ENCODE results near the gene TIMM50. TPM values are rescaled to one million over a fixed set of nuclear protein-coding genes. Genes with fewer than 3 reads are reported as not detected.
"Not testable (repeated sequence)": the region's sequence is repeated elsewhere in the genome, so short reads cannot be mapped to it uniquely, and the experiment has no call there.

The TIMM50 gene
- total and polyA plus RNA-seq, 7 experiments from 2014 or later, result 43.5 to 70.0 (median 50.0) TPM

DNA sequence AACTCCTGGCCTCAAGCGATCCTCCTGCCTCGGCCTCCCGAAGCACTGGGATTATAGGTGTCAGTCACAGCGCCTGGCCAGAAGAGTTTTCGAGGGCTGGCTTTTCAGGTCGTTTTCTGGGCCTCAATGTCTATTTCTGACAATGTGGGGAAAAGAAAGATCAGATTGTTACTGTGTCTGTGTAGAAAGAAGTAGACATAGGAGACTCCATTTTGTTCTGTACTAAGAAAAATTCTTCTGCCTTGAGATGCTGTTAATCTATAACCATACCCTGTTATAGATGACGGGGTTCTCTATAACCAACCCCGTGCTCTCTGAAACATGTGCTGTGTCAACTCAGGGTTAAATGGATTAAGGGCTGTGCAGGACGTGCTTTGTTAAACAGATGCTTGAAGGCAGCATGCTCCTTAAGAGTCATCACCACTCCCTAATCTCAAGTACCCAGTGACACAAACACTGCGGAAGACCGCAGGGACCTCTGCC, 1.3 kb upstream of the TIMM50 start:
- peak overlapping the region in 8 of 10 donors; percentile 90 to 97 (median 92) for H3K4me3 Mint-ChIP-seq
- H3K27me3 ChIP-seq (ENCODE audit: control insufficient read depth in 2 of 2, insufficient read depth in 2 of 2, low read length in 2 of 2); H3K9me3 Mint-ChIP-seq; ATAC-seq; POLR2A ChIA-PET; H3K27ac ChIP-seq (ENCODE audit: low read depth, low read length); CTCF ChIA-PET; H3K4me3 ChIP-seq (ENCODE audit: low read length); H3K27me3 Mint-ChIP-seq; intact Hi-C loops (cut with micrococcal nuclease); DNase-seq; H3K9me3 ChIP-seq (ENCODE audit: control insufficient read depth in 2 of 3, low read length in 3 of 3): not testable (repeated sequence)
- H3K4me1 ChIP-seq (ENCODE audit: control insufficient read depth in 2 of 2, insufficient read depth in 2 of 2, low read length in 2 of 2), result peaks cover 10 to 11% of the 10 kb centered on the region in 2 donors
- H3K36me3 Mint-ChIP-seq, result peaks cover 0 to 16% (median 10%) of the 10 kb centered on the region in 5 donors
- H3K36me3 ChIP-seq (ENCODE audit: control insufficient read depth in 2 of 3, insufficient read depth in 3 of 3, low read length in 3 of 3), result peaks cover 6 to 35% (median 6%) of the 10 kb centered on the region in 3 experiments
- H3K27ac Mint-ChIP-seq, result peak overlapping the region in 6 of 9 donors; percentile 15 to 97 (median 89)
- peaks cover 17 to 32% (median 25%) of the 10 kb centered on the region in 7 donors for H3K4me1 Mint-ChIP-seq

DNA sequence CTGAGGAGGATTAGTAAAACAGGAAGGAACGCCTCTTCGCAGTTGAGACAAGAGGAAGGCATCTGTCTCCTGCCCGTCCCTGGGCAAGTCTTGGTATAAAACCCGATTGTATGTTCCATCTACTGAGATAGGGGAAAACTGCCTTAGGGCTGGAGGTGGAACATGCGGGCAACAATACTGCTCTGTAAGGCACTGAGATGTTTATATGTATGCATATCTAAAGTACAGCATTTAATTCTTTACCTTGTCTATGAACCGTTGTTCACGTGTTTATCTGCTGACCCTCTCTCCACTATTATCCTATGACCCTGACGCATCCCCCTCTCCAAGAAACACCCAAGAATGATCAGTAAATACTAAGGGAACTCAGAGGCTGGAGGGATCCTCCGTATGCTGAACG, 722 bp upstream of the TIMM50 start:
- peaks cover 0 to 11% (median 6%) of the 10 kb centered on the region in 5 donors for H3K36me3 Mint-ChIP-seq
- no peaks in the 10 kb centered on the region for H3K27me3 Mint-ChIP-seq
- H3K27me3 ChIP-seq (ENCODE audit: control insufficient read depth in 2 of 2, insufficient read depth in 2 of 2, low read length in 2 of 2), result no peaks in the 10 kb centered on the region
- POLR2A ChIA-PET, result interaction anchor here (0.8 to 1.2 kb wide), 6 partner anchors 8 to 89 kb away, joined by 3 to 5 read pairs (median 4); partner anchors contain the start of genes MED29, PAF1, PLEKHG2 and RPS16
- peak overlapping the region; percentile 15 to 97 (median 92) for H3K27ac Mint-ChIP-seq
- ATAC-seq, result no peak
- H3K4me1 ChIP-seq (ENCODE audit: control insufficient read depth in 2 of 2, insufficient read depth in 2 of 2, low read length in 2 of 2), result peaks cover 10 to 11% of the 10 kb centered on the region in 2 donors
- peak overlapping the region; percentile 74 for H3K4me3 ChIP-seq (ENCODE audit: low read length)
- peak overlapping the region; percentile 86 for H3K27ac ChIP-seq (ENCODE audit: low read depth, low read length)
- peaks cover under 1 to 31% (median under 1%) of the 10 kb centered on the region in 3 experiments for H3K36me3 ChIP-seq (ENCODE audit: control insufficient read depth in 2 of 3, insufficient read depth in 3 of 3, low read length in 3 of 3)
- no peaks in the 10 kb centered on the region for H3K9me3 ChIP-seq (ENCODE audit: control insufficient read depth in 2 of 3, low read length in 3 of 3)
- intact Hi-C loops (cut with micrococcal nuclease), result loop anchor here (1.0 to 2.0 kb wide), 6 partner anchors 19 to 353 kb away; partner anchors contain the start of genes EID2B (in 2 of the 2), SUPT5H (in 2 of the 2), DLL3 (in 1 of the 2) and MED29 (in 1 of the 2)
- DNase-seq, result no peak
- CTCF ChIA-PET, result no interaction called here
- H3K4me3 Mint-ChIP-seq, result peak overlapping the region; percentile 86 to 97 (median 92)
- H3K4me1 Mint-ChIP-seq, result peaks cover 17 to 32% (median 25%) of the 10 kb centered on the region in 7 donors
- H3K9me3 Mint-ChIP-seq, result peaks cover 0 to 1% (median 0%) of the 10 kb centered on the region in 11 donors

DNA sequence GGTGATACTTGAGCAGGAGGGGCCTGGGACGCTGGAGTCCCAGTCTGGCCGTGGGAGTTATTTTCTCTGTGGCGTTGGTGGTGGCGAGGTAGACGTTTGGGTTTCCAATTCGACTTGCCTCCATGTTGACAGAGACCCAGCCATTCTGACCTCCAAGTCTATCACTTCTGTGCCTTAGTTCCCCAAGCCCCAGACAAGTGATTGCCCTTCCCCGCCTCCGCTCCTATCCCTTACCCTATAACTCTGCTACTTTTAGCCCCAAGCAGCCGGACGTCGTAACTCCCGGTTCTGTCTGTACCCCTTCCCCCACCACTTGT, 549 bp downstream of the TIMM50 start:
- H3K9me3 Mint-ChIP-seq, result no peaks in the 10 kb centered on the region
- ChIA-PET CTCF (no interaction called here), POLR2A (interaction anchor here (0.6 to 1.2 kb wide), 6 partner anchors 10 to 240 kb away, joined by 3 to 5 read pairs (median 4); partner anchors contain the start of genes MED29, PAF1 and SUPT5H)
- H3K36me3 Mint-ChIP-seq, result peaks cover 0 to 17% (median 6%) of the 10 kb centered on the region in 5 donors
- no peaks in the 10 kb centered on the region for H3K27me3 ChIP-seq (ENCODE audit: control insufficient read depth in 2 of 2, insufficient read depth in 2 of 2, low read length in 2 of 2)
- H3K4me1 ChIP-seq (ENCODE audit: control insufficient read depth in 2 of 2, insufficient read depth in 2 of 2, low read length in 2 of 2), result peaks cover 10 to 11% of the 10 kb centered on the region in 2 donors
- H3K27me3 Mint-ChIP-seq, result no peaks in the 10 kb centered on the region
- DNase-seq (no peak), ATAC-seq (no peak)
- no peaks in the 10 kb centered on the region for H3K9me3 ChIP-seq (ENCODE audit: control insufficient read depth in 2 of 3, low read length in 3 of 3)
- H3K36me3 ChIP-seq (ENCODE audit: control insufficient read depth in 2 of 3, insufficient read depth in 3 of 3, low read length in 3 of 3), result peaks cover 0 to 32% (median 8%) of the 10 kb centered on the region in 3 experiments
- peak overlapping the region; percentile 74 for H3K4me3 ChIP-seq (ENCODE audit: low read length)
- intact Hi-C loops (cut with micrococcal nuclease), result loop anchor here (2.0 kb wide), 2 partner anchors 18 to 68 kb away; partner anchors contain the start of genes DLL3 (in 1 of the 2) and PLEKHG2 (in 1 of the 2)
- peak overlapping the region; percentile 86 to 97 (median 92) for H3K4me3 Mint-ChIP-seq
- H3K27ac Mint-ChIP-seq, result peak overlapping the region; percentile 80 to 97 (median 93)
- peaks cover 12 to 32% (median 25%) of the 10 kb centered on the region in 7 donors for H3K4me1 Mint-ChIP-seq
- H3K27ac ChIP-seq (ENCODE audit: low read depth, low read length), result peak overlapping the region; percentile 86

DNA sequence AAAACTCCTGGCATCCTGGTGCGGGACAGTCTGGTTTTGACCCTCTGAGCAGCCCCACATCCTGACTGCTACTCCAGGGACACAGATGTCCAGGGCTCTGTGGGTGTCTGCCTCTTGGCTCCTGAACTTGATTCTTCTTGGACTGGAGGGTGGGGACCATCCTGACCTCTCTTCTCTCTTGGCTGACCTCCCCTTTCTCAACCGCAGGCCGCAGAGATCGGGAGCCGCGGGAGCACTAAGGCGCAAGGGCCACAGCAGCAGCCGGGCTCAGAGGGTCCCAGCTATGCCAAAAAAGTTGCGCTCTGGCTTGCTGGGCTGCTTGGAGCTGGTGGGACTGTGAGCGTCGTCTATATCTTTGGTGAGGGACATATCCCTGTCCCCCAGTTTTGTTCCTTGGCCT, 1.0 kb downstream of the TIMM50 start:
- Mint-ChIP-seq H3K36me3 (peaks cover 0 to 18% (median 5%) of the 10 kb centered on the region in 5 donors), H3K27me3 (no peaks in the 10 kb centered on the region), H3K9me3 (no peaks in the 10 kb centered on the region), H3K27ac (peak overlapping the region; percentile 80 to 97 (median 93)), H3K4me3 (peak overlapping the region; percentile 86 to 97 (median 92)), H3K4me1 (peaks cover 12 to 32% (median 25%) of the 10 kb centered on the region in 7 donors)
- Histone ChIP-seq H3K4me3 (ENCODE audit: low read length) (peak overlapping the region; percentile 74), H3K27me3 (ENCODE audit: control insufficient read depth in 2 of 2, insufficient read depth in 2 of 2, low read length in 2 of 2) (no peaks in the 10 kb centered on the region), H3K36me3 (ENCODE audit: control insufficient read depth in 2 of 3, insufficient read depth in 3 of 3, low read length in 3 of 3) (peaks cover 0 to 32% (median 8%) of the 10 kb centered on the region in 3 experiments), H3K27ac (ENCODE audit: low read depth, low read length) (peak overlapping the region; percentile 86), H3K9me3 (ENCODE audit: control insufficient read depth in 2 of 3, low read length in 3 of 3) (no peaks in the 10 kb centered on the region), H3K4me1 (ENCODE audit: control insufficient read depth in 2 of 2, insufficient read depth in 2 of 2, low read length in 2 of 2) (peaks cover 10 to 11% of the 10 kb centered on the region in 2 donors)
- intact Hi-C loops (cut with micrococcal nuclease), result loop anchor here (2.0 kb wide), 2 partner anchors 17 to 69 kb away; partner anchors contain the start of genes DLL3 (in 1 of the 2) and PLEKHG2 (in 1 of the 2)
- DNase-seq, result no peak
- POLR2A ChIA-PET, result interaction anchor here (0.6 to 1.2 kb wide), 3 partner anchors 24 to 37 kb away, joined by 3 to 4 read pairs (median 4); partner anchors contain the start of gene SUPT5H
- CTCF ChIA-PET, result no interaction called here
- no peak for ATAC-seq

DNA sequence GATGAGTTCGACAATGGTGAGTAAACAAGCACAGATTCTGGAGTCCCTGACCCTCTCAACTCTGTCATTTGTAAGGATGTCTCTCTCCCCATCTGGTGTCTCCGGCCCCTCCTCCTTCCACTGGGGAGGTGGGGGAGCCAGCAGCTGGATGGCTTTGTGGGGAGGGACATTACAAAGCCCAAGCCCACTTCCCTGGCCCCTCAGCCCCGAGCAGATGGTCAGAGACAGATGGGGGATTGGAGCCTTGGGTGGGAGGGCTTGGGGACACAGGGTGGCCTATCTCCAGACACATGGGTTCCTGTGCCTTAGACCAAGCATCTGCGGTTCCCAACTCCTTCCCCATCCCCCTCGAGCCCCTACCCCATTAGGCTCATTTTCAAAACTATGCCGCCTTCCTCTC, 2.5 kb downstream of the TIMM50 start:
- no peaks in the 10 kb centered on the region for H3K27me3 Mint-ChIP-seq
- peak overlapping the region in 9 of 10 donors; percentile 14 to 91 (median 50) for H3K4me3 Mint-ChIP-seq
- intact Hi-C loops (cut with micrococcal nuclease), result no loop called here
- H3K27me3 ChIP-seq (ENCODE audit: control insufficient read depth in 2 of 2, insufficient read depth in 2 of 2, low read length in 2 of 2), result no peaks in the 10 kb centered on the region
- peaks cover 2 to 23% (median 5%) of the 10 kb centered on the region in 5 donors for H3K36me3 Mint-ChIP-seq
- no peak overlapping the region for H3K27ac ChIP-seq (ENCODE audit: low read depth, low read length)
- no peaks in the 10 kb centered on the region for H3K9me3 ChIP-seq (ENCODE audit: control insufficient read depth in 2 of 3, low read length in 3 of 3)
- no peaks in the 10 kb centered on the region for H3K9me3 Mint-ChIP-seq
- peaks cover 10 to 11% of the 10 kb centered on the region in 2 donors for H3K4me1 ChIP-seq (ENCODE audit: control insufficient read depth in 2 of 2, insufficient read depth in 2 of 2, low read length in 2 of 2)
- DNase-seq (no peak), ATAC-seq (no peak)
- ChIA-PET CTCF (no interaction called here), POLR2A (interaction anchor here (0.5 kb wide), 1 partner anchor 1819 kb away, joined by 4 read pairs; no protein-coding TSS in a partner anchor)
- H3K36me3 ChIP-seq (ENCODE audit: control insufficient read depth in 2 of 3, insufficient read depth in 3 of 3, low read length in 3 of 3), result peaks cover 0 to 42% (median 11%) of the 10 kb centered on the region in 3 experiments
- H3K4me3 ChIP-seq (ENCODE audit: low read length), result no peak overlapping the region
- peak overlapping the region in 1 of 9 donors; percentile 75 for H3K27ac Mint-ChIP-seq
- peaks cover 12 to 32% (median 25%) of the 10 kb centered on the region in 7 donors for H3K4me1 Mint-ChIP-seq

DNA sequence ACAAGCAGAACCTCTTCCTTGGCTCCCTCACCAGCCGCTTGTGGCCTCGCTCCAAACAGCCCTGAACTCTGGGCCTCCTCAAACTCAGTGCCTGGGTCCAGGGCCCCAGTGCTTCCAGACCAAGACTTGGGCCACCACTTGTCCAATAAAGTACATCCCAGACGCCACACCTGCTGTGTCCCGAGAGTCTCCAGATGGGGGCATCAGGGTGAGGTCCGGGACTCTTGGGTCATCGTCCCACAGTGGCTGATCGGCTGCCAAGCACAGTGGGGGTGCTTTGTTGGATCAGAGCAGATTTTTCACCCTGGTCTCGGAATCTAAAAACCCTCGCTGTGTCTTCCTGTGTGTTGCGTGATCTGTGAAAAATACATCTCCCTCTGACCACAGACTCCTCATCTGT, 9.1 kb downstream of the TIMM50 start:
- POLR2A ChIA-PET, result interaction anchor here (0.6 kb wide), 1 partner anchor 13 kb away, joined by 5 read pairs; no protein-coding TSS in a partner anchor
- intact Hi-C loops (cut with micrococcal nuclease), result no loop called here
- no peaks in the 10 kb centered on the region for H3K4me1 ChIP-seq (ENCODE audit: control insufficient read depth in 2 of 2, insufficient read depth in 2 of 2, low read length in 2 of 2)
- no peak overlapping the region for H3K27ac ChIP-seq (ENCODE audit: low read depth, low read length)
- H3K27me3 ChIP-seq (ENCODE audit: control insufficient read depth in 2 of 2, insufficient read depth in 2 of 2, low read length in 2 of 2), result no peaks in the 10 kb centered on the region
- no peak for ATAC-seq
- H3K9me3 ChIP-seq (ENCODE audit: control insufficient read depth in 2 of 3, low read length in 3 of 3), result no peaks in the 10 kb centered on the region
- H3K4me1 Mint-ChIP-seq, result peaks cover 0 to 2% (median 0%) of the 10 kb centered on the region in 7 donors
- H3K36me3 Mint-ChIP-seq, result peaks cover 5 to 31% (median 13%) of the 10 kb centered on the region in 5 donors
- H3K27me3 Mint-ChIP-seq, result no peaks in the 10 kb centered on the region
- no peak overlapping the region for H3K4me3 ChIP-seq (ENCODE audit: low read length)
- no peak for DNase-seq
- H3K4me3 Mint-ChIP-seq, result no peak overlapping the region
- peaks cover 0 to 54% (median 20%) of the 10 kb centered on the region in 3 experiments for H3K36me3 ChIP-seq (ENCODE audit: control insufficient read depth in 2 of 3, insufficient read depth in 3 of 3, low read length in 3 of 3)
- H3K9me3 Mint-ChIP-seq, result peaks cover 0 to 1% (median 0%) of the 10 kb centered on the region in 11 donors
- CTCF ChIA-PET, result interaction anchor here (0.6 kb wide), 1 partner anchor 700 kb away, joined by 6 read pairs; no protein-coding TSS in a partner anchor
- H3K27ac Mint-ChIP-seq, result peak overlapping the region in 1 of 9 donors; percentile 36
